ENCODE measurements around the gene AVEN.

AVEN gene

GRCh38 chr15:33960549-33960935 is 78.5 kb downstream of the AVEN start:
- DNase-seq (ENCODE audit: extremely low read depth, low read depth): no peak

DNA sequence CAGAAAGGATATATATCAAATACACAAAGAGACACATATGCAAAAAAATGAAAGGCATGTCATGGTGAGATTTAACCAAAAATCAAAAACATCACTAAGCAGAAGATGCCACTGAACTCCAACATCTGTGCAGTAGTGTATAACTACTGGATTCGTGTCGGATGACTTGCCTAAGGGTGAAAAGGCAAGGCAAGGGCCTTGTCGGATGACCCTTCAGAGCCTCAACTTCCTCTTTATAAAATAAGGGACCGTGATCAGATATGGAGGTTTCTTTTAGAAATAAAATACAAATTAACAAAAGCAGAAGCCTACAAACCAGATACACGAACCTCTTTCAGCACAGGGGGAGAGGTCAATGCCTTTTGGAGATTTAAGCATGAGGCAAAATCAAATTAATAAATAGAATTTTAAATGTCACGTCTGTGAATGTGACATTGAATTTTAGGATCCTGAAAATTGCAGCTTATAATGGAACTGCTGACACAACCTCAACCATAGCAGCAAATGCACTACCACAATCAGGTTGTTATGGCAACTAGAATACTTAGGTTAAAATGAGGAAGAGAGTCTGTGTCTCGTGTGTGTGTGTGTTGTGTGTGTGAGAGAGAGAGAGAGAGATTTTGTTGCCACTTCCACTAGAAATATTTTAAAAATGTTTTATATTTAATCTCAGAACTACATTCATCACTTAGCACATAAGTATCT is 79.0 kb downstream of the AVEN start:
- no peak for DNase-seq (ENCODE audit: extremely low read depth, low read depth)
- H3K4me3 ChIP-seq (replicated peaks; ENCODE audit: low read depth, low read length): no peak overlapping the region
- TF ChIP-seq CTCF (IDR thresholded peaks at IDR 0.05; ENCODE audit: low read depth, low read length, missing control alignments): no peak

More at GRCh38 chr15:33960549-33960935, 78.5 kb downstream of the AVEN start:
- H3K4me3 ChIP-seq (replicated peaks; ENCODE audit: low read depth, low read length): no peak overlapping the region
- no peak for TF ChIP-seq CTCF (IDR thresholded peaks at IDR 0.05; ENCODE audit: low read depth, low read length, missing control alignments)

DNA sequence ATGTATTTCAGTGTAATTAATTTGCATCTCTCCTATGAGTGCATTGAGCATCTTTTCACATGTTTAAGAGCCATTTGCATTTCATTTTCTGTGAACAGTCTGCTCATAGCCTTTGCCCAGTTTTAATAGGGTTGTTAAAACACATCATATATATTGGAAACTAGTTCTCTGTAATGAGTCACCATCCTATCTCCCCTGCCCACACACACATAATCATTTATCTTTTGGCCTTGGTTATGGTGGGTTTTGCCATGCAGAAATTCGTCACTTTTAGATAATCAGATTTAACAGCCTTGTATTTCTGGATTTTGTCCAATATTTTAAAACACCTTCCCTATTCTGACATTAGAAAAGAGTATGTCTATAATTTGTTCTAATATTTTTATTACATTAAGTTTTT is 82.6 kb downstream of the AVEN start:
- DNase-seq (ENCODE audit: extremely low read depth, low read depth): no peak
- H3K4me3 ChIP-seq (replicated peaks; ENCODE audit: low read depth, low read length): no peak overlapping the region
- TF ChIP-seq CTCF (IDR thresholded peaks at IDR 0.05; ENCODE audit: low read depth, low read length, missing control alignments): no peak

- DNase-seq (ENCODE audit: extremely low read depth, low read depth): no peak
- no peak for TF ChIP-seq CTCF (IDR thresholded peaks at IDR 0.05; ENCODE audit: low read depth, low read length, missing control alignments)
- no peak overlapping the region for H3K4me3 ChIP-seq (replicated peaks; ENCODE audit: low read depth, low read length)
Observed at GRCh38 chr15:33955945-33956344, 83.1 kb downstream of the AVEN start.

DNA sequence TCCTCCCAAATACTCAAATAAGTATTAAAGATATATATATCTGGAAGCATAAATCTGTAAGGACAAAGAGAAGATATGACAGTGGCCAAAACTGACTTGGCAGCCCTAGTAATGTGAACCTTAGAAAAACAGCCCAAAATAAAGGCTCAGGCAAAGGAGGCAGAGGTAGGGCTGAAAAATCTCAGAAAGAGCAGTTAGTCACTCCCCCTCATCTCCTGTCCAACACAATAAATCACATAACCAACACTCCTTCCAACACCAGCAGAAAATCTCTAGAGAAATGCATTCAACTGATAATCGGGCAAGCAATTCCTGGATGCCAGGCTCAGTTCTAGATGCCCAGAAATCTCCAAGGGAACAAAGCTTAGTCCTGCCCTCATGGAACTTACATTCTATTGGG is 92.9 kb downstream of the AVEN start:
- DNase-seq (ENCODE audit: extremely low read depth, low read depth): no peak
- no peak overlapping the region for H3K4me3 ChIP-seq (replicated peaks; ENCODE audit: low read depth, low read length)
- TF ChIP-seq CTCF (IDR thresholded peaks at IDR 0.05; ENCODE audit: low read depth, low read length, missing control alignments): no peak

DNA sequence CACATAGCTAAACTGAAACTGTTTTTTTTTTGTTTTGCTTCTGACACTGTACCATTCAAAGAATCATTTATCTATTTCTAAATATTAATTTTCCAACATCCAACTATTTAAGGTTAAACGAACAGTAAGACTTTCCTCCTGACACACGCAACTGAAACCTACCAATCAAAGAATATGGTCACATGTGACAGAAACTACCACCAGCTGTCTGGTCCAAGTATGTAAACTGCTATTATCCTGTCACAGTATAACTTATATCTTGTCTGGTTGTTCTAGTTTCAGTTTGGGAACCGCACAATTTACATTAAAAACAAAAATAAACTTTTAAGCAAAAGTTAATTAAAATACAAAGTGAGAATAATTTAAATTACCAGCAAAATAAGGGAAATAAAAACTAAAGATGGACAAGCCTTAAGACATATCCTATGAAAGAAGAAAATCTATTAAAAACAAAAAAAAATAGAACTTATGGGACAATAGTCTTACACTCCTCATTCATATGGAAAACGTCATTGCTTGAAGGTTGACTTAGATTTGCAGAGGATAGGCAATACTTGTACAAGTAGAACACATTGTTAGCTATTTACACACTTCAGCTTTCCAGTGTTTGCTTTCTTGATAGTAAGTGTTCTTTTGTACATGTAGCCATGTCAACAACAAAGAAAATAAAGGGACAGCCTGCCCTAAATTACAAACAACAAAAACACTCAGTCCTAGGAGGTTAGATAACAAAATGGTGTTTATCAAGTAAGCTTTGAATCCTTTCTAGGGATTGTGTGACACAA is 97.5 kb downstream of the AVEN start:
- TF ChIP-seq CTCF (IDR thresholded peaks at IDR 0.05; ENCODE audit: low read depth, low read length, missing control alignments): no peak
- H3K4me3 ChIP-seq (replicated peaks; ENCODE audit: low read depth, low read length): no peak overlapping the region
- DNase-seq (ENCODE audit: extremely low read depth, low read depth): no peak

Measured in HFF-Myc (cell line).